C4-2B (cell line): ENCODE measurements around the gene DDX20.

Source experiments
- ZFX ChIP-seq: fragments of 450-650 bp; IDR thresholded peaks from 2 replicates; pipeline ENCODE4 v1.6.1; 2017
- TF ChIP-seq, protein P1 (sequence below): fragments of 450-650 bp; conservative IDR thresholded peaks from 2 replicates; pipeline ENCODE4 v1.5.1; 2017; ENCODE audit warnings: mild to moderate bottlenecking

DNA sequence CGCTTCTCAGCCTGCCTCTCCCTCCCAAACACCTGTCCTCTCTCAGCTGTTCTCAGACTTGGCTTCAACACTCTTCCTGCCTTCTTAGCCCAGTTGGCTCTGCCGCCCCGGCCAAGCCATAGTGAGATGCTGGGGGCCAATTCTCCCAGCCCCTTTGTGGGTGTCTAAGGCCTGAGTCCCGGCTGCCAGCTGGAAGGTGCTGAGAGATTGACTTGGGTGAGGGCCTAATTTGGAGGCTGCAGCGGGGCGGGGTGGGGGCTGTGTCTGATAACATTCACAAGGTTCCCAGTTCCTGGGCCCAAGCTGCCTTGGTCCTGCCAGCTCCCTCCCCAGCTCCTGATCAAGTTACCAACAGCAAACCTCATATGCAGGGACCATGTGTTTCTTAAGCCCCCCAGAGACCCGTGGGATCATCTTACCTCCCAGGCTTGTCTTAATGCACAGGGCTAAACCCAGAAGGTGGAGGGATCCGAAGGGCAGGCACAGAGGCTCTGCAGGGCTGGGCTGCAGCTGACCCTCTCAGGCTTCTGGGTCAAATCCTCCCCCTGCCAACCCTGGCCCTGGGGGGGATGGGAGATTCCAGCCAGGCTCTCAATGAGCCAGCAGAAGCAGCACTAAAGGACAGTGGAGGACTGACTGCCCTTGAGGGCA, 26.3 kb upstream of the DDX20 start:
- TF ChIP-seq, protein P1, sequence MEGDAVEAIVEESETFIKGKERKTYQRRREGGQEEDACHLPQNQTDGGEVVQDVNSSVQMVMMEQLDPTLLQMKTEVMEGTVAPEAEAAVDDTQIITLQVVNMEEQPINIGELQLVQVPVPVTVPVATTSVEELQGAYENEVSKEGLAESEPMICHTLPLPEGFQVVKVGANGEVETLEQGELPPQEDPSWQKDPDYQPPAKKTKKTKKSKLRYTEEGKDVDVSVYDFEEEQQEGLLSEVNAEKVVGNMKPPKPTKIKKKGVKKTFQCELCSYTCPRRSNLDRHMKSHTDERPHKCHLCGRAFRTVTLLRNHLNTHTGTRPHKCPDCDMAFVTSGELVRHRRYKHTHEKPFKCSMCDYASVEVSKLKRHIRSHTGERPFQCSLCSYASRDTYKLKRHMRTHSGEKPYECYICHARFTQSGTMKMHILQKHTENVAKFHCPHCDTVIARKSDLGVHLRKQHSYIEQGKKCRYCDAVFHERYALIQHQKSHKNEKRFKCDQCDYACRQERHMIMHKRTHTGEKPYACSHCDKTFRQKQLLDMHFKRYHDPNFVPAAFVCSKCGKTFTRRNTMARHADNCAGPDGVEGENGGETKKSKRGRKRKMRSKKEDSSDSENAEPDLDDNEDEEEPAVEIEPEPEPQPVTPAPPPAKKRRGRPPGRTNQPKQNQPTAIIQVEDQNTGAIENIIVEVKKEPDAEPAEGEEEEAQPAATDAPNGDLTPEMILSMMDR = no peak
- TF ChIP-seq ZFX = no peak
